HCT116 (cell line): ENCODE measurements around the gene TMX3.
A peak's percentile ranks its signal among the peaks of the same experiment; 100 is the strongest.

Experiments used
- EGR1 ChIP-seq: IDR thresholded peaks from 2 replicates; pipeline ENCODE4 v1.6.1; 2012; ENCODE audit warnings: low read depth
- EZH2 ChIP-seq: fragments of 200-600 bp; sonication (generic); IDR thresholded peaks from 2 replicates; pipeline ENCODE4 v1.6.1; 2017; ENCODE audit warnings: antibody characterized with exemption, mixed run types
- EZH2phosphoT487 ChIP-seq: fragments of 200-600 bp; IDR thresholded peaks from 2 replicates; pipeline ENCODE4 v1.6.1; 2018; ENCODE audit warnings: antibody characterized with exemption, borderline replicate concordance
- POLR2A ChIP-seq: IDR thresholded peaks from 2 replicates; pipeline ENCODE4 v1.7.0; 2011; ENCODE audit warnings: borderline replicate concordance; ENCODE audit not compliant: insufficient read depth, insufficient read length; ENCODE audit errors: extremely low read depth
- YY1 ChIP-seq: IDR thresholded peaks from 2 replicates; pipeline ENCODE4 v1.6.1; 2011; ENCODE audit warnings: low read length, low read depth, moderate library complexity, mild to moderate bottlenecking; ENCODE audit not compliant: insufficient replicate concordance; ENCODE audit errors: extremely low read depth
- TF ChIP-seq, protein P1 (sequence below), 3 experiments: fragments of 200-600 bp in 1 of 3; sonication (generic) in 1 of 3; IDR thresholded peaks in 2 of 3; conservative IDR thresholded peaks in 1 of 3; 2 replicates each; pipeline ENCODE4 v1.5.1; 2012 to 2017; ENCODE audit warnings: low read depth in 2 of 3, low read length in 2 of 3, antibody characterized with exemption in 1 of 3, borderline replicate concordance in 1 of 3, control low read depth in 1 of 3, mild to moderate bottlenecking in 1 of 3, mixed read lengths in 1 of 3, mixed run types in 1 of 3, moderate library complexity in 1 of 3; ENCODE audit not compliant: insufficient read depth in 1 of 3

DNA sequence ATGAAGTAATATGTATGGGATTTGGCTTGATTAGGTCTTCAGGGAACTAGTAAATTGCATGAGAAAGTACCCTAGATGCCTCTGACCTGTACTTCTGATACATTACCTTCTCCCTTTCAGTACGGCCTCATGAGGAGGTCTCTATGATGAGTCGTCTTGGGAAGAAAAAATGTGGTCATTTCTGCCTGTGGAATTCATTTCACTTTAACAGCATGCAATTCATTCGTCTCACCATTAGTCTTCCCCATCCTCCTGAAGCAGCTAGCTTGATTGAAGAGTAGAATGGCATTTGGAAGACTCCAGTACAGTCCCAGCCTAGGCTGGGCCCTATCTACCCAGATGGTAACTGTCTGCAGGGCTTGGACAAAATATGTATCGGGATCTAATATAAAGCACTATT, 52.2 kb downstream of the TMX3 start:
- TF ChIP-seq, protein P1, sequence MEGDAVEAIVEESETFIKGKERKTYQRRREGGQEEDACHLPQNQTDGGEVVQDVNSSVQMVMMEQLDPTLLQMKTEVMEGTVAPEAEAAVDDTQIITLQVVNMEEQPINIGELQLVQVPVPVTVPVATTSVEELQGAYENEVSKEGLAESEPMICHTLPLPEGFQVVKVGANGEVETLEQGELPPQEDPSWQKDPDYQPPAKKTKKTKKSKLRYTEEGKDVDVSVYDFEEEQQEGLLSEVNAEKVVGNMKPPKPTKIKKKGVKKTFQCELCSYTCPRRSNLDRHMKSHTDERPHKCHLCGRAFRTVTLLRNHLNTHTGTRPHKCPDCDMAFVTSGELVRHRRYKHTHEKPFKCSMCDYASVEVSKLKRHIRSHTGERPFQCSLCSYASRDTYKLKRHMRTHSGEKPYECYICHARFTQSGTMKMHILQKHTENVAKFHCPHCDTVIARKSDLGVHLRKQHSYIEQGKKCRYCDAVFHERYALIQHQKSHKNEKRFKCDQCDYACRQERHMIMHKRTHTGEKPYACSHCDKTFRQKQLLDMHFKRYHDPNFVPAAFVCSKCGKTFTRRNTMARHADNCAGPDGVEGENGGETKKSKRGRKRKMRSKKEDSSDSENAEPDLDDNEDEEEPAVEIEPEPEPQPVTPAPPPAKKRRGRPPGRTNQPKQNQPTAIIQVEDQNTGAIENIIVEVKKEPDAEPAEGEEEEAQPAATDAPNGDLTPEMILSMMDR (IDR thresholded peaks at IDR 0.05 in 2 of 3, conservative IDR thresholded peaks at IDR 0.05 in 1 of 3; ENCODE audit: borderline replicate concordance in 1 of 3, insufficient read depth in 1 of 3, low read depth in 2 of 3, low read length in 2 of 3), result peak in 1 of 3 experiments; percentile 25; a peak in 1 of 6 replicates
- TF ChIP-seq EZH2phosphoT487 (no peak), EGR1 (no peak), YY1 (no peak), POLR2A (no peak), EZH2 (no peak)
